Nephron progenitor cell (in vitro differentiated cells): ENCODE results near the gene SARM1.

Source experiments
- DNase-seq: peaks from one replicate; pipeline ENCODE4 v3.0.0; 2021
- H3K27ac Mint-ChIP-seq: 2 replicates; pipeline ENCODE4 v1.8.0; 2021; ENCODE audit warnings: mild to moderate bottlenecking, moderate library complexity, mixed read lengths
- H3K27me3 Mint-ChIP-seq: 2 replicates; pipeline ENCODE4 v1.8.0; 2021; ENCODE audit warnings: mild to moderate bottlenecking, low read depth, mixed read lengths; ENCODE audit not compliant: poor library complexity
- H3K36me3 Mint-ChIP-seq: 2 replicates; pipeline ENCODE4 v1.8.0; 2021; ENCODE audit warnings: low read depth, mixed read lengths
- H3K4me1 Mint-ChIP-seq: 2 replicates; pipeline ENCODE4 v1.8.0; 2021; ENCODE audit warnings: mixed read lengths
- H3K4me3 Mint-ChIP-seq: 2 replicates; pipeline ENCODE4 v1.8.0; 2021; ENCODE audit warnings: mild to moderate bottlenecking, moderate library complexity, mixed read lengths
- H3K9me3 Mint-ChIP-seq: 2 replicates; pipeline ENCODE4 v1.8.0; 2021; ENCODE audit warnings: mild to moderate bottlenecking, moderate library complexity, mixed read lengths
- TF ChIP-seq, protein P1 (sequence below): fragments of 200-600 bp; sonication (generic); IDR thresholded peaks from 2 replicates; pipeline ENCODE4 v1.5.0; 2021; ENCODE audit warnings: antibody characterized with exemption

SARM1 gene

DNA sequence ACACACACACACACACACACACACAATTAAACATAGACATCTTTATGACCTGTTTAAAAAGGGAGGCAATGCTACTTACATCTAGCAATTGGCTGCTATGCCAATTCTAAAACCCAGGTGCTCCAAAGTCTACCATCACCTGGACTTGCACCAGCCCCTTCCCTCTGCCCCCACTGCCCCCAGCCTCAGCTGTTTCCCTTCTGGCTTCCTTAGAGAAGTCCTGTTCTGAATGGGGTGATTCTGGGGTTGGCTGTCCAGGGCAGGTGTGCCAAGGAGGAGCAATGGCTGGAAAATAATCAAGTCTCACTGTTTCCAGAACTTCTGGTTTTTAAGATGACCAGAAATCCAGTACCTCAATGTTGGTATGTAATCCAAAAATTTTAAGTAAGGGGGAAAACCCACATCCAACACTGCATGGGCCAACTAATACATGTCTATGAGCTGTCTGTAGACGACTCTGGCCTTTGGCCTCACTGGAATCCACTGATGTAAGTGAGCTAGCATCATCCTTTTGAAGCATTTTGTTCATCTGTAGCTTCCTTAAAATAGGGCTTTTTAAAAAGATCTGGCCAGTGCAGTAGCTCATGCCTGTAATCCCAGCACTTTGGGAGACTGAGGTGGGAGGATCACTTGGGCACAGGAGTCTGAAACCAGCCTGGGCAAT, 38.3 kb upstream of the SARM1 start:
- Mint-ChIP-seq H3K36me3 (peaks cover 9% of the 10 kb centered on the region), H3K27ac (no peak overlapping the region), H3K9me3 (no peaks in the 10 kb centered on the region), H3K4me1 (peaks cover 35% of the 10 kb centered on the region), H3K4me3 (no peak overlapping the region), H3K27me3 (peaks cover 3% of the 10 kb centered on the region)
- no peak for DNase-seq
- TF ChIP-seq, protein P1, sequence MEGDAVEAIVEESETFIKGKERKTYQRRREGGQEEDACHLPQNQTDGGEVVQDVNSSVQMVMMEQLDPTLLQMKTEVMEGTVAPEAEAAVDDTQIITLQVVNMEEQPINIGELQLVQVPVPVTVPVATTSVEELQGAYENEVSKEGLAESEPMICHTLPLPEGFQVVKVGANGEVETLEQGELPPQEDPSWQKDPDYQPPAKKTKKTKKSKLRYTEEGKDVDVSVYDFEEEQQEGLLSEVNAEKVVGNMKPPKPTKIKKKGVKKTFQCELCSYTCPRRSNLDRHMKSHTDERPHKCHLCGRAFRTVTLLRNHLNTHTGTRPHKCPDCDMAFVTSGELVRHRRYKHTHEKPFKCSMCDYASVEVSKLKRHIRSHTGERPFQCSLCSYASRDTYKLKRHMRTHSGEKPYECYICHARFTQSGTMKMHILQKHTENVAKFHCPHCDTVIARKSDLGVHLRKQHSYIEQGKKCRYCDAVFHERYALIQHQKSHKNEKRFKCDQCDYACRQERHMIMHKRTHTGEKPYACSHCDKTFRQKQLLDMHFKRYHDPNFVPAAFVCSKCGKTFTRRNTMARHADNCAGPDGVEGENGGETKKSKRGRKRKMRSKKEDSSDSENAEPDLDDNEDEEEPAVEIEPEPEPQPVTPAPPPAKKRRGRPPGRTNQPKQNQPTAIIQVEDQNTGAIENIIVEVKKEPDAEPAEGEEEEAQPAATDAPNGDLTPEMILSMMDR: no peak

DNA sequence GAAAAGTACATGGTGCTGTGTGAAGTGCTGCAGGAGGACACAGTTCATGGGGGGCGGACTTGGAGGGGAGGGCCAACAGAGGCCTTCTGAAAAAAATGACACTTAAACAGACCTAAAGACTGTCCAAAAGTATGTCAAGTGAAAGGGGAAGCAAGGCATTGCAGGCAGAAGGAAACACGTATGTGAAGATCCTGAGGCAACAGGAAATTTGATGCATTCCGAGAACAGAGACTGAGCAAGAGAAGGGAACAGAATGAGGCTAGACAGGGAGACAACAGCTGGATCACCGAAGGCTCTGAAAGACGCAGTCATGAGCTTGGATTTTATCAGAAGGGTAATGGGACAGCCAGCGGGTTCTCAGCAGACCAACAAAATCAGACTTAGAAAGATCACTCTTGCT, 37.3 kb upstream of the SARM1 start:
- TF ChIP-seq, protein P1: no peak
- peak overlapping the region; percentile 100 for H3K4me3 Mint-ChIP-seq
- H3K9me3 Mint-ChIP-seq: no peaks in the 10 kb centered on the region
- peaks cover under 1% of the 10 kb centered on the region for H3K36me3 Mint-ChIP-seq
- peaks cover 3% of the 10 kb centered on the region for H3K27me3 Mint-ChIP-seq
- DNase-seq: no peak
- H3K27ac Mint-ChIP-seq: peak overlapping the region; percentile 73
- H3K4me1 Mint-ChIP-seq: peaks cover 35% of the 10 kb centered on the region

DNA sequence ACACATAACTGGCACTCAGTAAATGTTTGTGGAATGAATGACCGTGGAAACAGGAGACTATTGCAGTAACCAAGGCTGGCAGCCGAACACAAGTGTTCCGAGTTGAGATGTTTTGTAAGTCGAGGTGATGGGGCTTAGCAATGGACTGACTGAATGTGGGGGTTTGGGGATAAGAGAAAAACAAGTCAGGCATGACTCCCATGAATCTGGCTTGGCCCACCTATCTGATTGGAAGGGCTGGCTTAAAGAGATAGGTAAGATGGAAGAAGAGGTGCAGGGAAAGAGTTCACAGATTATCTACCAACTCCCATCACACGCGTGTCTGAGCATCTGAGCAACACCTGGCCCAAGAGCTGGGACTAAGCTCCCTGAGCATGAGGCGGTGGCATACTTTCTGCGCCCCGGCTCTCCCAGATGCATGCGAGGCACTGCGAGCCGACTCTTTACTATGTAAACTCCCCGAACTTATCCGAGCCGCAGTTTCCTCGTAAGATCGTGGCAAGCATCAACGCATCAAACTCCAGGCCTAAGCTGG, 36.8 kb upstream of the SARM1 start:
- Mint-ChIP-seq H3K27ac (peak overlapping the region; percentile 76), H3K27me3 (peaks cover 3% of the 10 kb centered on the region), H3K9me3 (no peaks in the 10 kb centered on the region), H3K36me3 (no peaks in the 10 kb centered on the region), H3K4me3 (peak overlapping the region; percentile 100), H3K4me1 (peaks cover 35% of the 10 kb centered on the region)
- DNase-seq: no peak
- TF ChIP-seq, protein P1: no peak

DNA sequence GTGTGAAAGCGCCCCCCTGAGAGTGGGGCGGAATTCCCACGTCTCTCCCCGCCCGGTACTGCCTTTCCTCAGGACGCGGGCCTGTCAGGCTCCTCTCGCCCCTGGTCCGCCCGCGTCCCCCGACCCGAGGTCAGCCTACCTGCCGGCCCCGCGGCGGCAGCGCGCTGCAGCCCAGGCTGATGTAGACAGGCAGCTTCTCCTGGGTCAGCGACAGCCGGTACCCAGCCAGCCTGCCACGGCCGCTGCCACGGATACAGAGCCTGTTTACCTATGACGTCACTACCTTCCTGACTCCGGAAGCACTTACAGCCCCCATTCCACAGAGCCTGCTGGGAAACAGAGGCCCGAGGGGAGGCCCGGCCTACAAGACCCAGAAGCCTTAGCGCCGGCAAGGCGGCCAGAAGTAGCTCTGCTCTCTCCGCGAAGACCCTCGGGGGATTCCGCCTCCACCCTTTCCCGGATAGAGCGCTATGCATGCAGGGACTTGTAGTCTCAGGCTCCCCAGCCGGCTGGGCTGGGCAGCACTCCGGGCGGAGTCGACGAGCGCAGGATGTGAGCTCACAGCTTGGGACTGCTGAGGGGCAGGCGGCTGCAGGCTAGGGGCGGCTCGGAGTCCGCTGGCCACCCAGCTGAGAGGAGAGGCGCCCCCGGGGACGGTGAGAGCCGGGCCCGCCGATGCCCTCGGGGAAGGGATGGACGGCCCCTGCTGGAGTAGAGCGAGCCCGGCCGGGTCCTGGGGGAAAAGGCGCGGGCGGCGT, 36.1 kb upstream of the SARM1 start, which contains the start of the genes IFT20 and TNFAIP1:
IFT20 (minus strand) TSS at position 272 of the 758 bp plus-strand sequence. CDS start 3,487 bp downstream, outside the sequence.
TNFAIP1 (plus strand) TSS at position 561 of the 758 bp plus-strand sequence. CDS start 3,761 bp downstream, outside the sequence.
- TF ChIP-seq, protein P1: no peak
- Mint-ChIP-seq H3K27ac (peak within 1 kb of the TSS; percentile 100), H3K4me3 (peak within 1 kb of the TSS; percentile 100), H3K27me3 (peaks cover 3% of the 10 kb centered on the region), H3K9me3 (no peaks in the 10 kb centered on the region), H3K36me3 (no peaks in the 10 kb centered on the region), H3K4me1 (peaks cover 35% of the 10 kb centered on the region)
- peak; percentile 95 for DNase-seq

DNA sequence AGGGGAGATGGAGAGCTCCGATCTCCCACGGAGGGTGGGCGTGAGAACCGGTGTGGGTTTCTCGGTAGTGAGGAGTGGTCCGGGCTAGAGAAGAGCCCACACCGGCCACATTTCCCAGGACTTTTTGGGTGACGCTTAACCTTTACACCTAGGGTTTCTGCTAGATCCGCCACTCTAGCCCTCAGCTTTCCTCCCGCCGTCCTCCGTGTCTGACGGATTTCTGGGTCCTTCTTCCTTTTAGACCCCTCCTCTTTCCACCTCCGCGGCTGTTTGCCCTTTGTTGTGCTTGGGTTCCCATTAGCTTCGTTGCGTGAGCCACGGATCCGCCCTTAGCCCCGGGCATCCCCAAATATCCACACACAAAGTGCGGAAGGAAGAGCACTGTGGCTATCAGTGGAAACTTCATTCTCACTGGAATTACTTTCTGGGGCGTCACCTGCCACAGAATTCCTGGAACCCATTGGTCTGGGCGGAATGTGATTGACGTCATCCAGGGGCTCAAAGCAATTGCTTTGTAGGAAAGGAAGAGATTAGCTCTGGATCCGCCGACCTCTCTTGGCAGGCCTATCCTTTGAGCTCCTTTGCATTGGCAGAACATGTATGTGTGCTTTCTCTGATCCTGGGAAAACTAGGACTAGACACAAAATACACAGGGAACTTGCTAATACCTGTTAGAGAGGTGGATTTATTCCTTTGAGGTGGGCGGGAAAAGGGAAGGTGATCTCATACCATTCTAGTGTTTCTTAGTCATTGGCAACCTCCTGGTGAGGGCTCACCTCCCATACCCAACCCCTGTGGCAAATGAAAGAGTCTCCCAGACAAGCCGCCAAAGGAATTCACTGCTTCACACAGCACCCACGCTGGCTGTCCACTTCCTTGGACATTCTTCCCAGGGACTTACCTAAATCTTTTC, 35.3 kb upstream of the SARM1 start:
- DNase-seq: peak; percentile 60
- peaks cover 35% of the 10 kb centered on the region for H3K4me1 Mint-ChIP-seq
- TF ChIP-seq, protein P1: no peak
- peak overlapping the region; percentile 100 for H3K27ac Mint-ChIP-seq
- no peaks in the 10 kb centered on the region for H3K9me3 Mint-ChIP-seq
- H3K4me3 Mint-ChIP-seq: peak overlapping the region; percentile 100
- H3K27me3 Mint-ChIP-seq: peaks cover 3% of the 10 kb centered on the region
- peaks cover 1% of the 10 kb centered on the region for H3K36me3 Mint-ChIP-seq
